Measurements from ENCODE around the gene ATP11A.

The ATP11A gene

GRCh38 chr13:112832811-112833210 is 143.0 kb downstream of the ATP11A start:
- H3K27ac ChIP-seq (ENCODE audit: low read depth, low read length) = no peak overlapping the region
- no peaks in the 10 kb centered on the region for H3K9me3 ChIP-seq (ENCODE audit: control insufficient read depth, insufficient read depth, low read length)
- no peaks in the 10 kb centered on the region for H3K4me1 ChIP-seq (ENCODE audit: control insufficient read depth, insufficient read depth, low read length)
- no peak overlapping the region for H3K4me3 ChIP-seq (ENCODE audit: low read depth, low read length)
- no peaks in the 10 kb centered on the region for H3K27me3 ChIP-seq (ENCODE audit: control insufficient read depth, insufficient read depth, low read length)
- H3K36me3 ChIP-seq (ENCODE audit: control insufficient read depth, insufficient read depth, low read length) = peaks cover 88% of the 10 kb centered on the region
- H3K9ac ChIP-seq (ENCODE audit: low read depth, low read length) = no peak overlapping the region

- H3K9me3 ChIP-seq (ENCODE audit: control insufficient read depth, insufficient read depth, low read length) = no peaks in the 10 kb centered on the region
These were observed 143.9 kb downstream of the ATP11A start for GRCh38 chr13:112833551-112834257.

GRCh38 chr13:112835344-112835743 is 145.5 kb downstream of the ATP11A start:
- no peaks in the 10 kb centered on the region for H3K4me1 ChIP-seq (ENCODE audit: control insufficient read depth, insufficient read depth, low read length)
- no peak overlapping the region for H3K27ac ChIP-seq (ENCODE audit: low read depth, low read length)
- H3K27me3 ChIP-seq (ENCODE audit: control insufficient read depth, insufficient read depth, low read length) = no peaks in the 10 kb centered on the region
- H3K9me3 ChIP-seq (ENCODE audit: control insufficient read depth, insufficient read depth, low read length) = no peaks in the 10 kb centered on the region
- H3K36me3 ChIP-seq (ENCODE audit: control insufficient read depth, insufficient read depth, low read length) = peaks cover 93% of the 10 kb centered on the region
- no peak overlapping the region for H3K9ac ChIP-seq (ENCODE audit: low read depth, low read length)
- no peak overlapping the region for H3K4me3 ChIP-seq (ENCODE audit: low read depth, low read length)

More at GRCh38 chr13:112833551-112834257, 143.9 kb downstream of the ATP11A start:
- Histone ChIP-seq H3K27me3 (ENCODE audit: control insufficient read depth, insufficient read depth, low read length) (no peaks in the 10 kb centered on the region), H3K4me1 (ENCODE audit: control insufficient read depth, insufficient read depth, low read length) (no peaks in the 10 kb centered on the region), H3K36me3 (ENCODE audit: control insufficient read depth, insufficient read depth, low read length) (peaks cover 93% of the 10 kb centered on the region), H3K9ac (ENCODE audit: low read depth, low read length) (no peak overlapping the region), H3K4me3 (ENCODE audit: low read depth, low read length) (no peak overlapping the region), H3K27ac (ENCODE audit: low read depth, low read length) (no peak overlapping the region)

GRCh38 chr13:112835796-112836195 is 146.0 kb downstream of the ATP11A start:
- peaks cover 89% of the 10 kb centered on the region for H3K36me3 ChIP-seq (ENCODE audit: control insufficient read depth, insufficient read depth, low read length)

GRCh38 chr13:112836940-112837339 is 147.1 kb downstream of the ATP11A start:
- H3K4me3 ChIP-seq (ENCODE audit: low read depth, low read length) = no peak overlapping the region
- no peaks in the 10 kb centered on the region for H3K9me3 ChIP-seq (ENCODE audit: control insufficient read depth, insufficient read depth, low read length)
- no peaks in the 10 kb centered on the region for H3K4me1 ChIP-seq (ENCODE audit: control insufficient read depth, insufficient read depth, low read length)
- no peak overlapping the region for H3K9ac ChIP-seq (ENCODE audit: low read depth, low read length)
- H3K36me3 ChIP-seq (ENCODE audit: control insufficient read depth, insufficient read depth, low read length) = peaks cover 83% of the 10 kb centered on the region
- H3K27ac ChIP-seq (ENCODE audit: low read depth, low read length) = no peak overlapping the region
- H3K27me3 ChIP-seq (ENCODE audit: control insufficient read depth, insufficient read depth, low read length) = no peaks in the 10 kb centered on the region

More at GRCh38 chr13:112835796-112836195, 146.0 kb downstream of the ATP11A start:
- H3K27ac ChIP-seq (ENCODE audit: low read depth, low read length) = no peak overlapping the region
- H3K4me3 ChIP-seq (ENCODE audit: low read depth, low read length) = no peak overlapping the region
- no peaks in the 10 kb centered on the region for H3K9me3 ChIP-seq (ENCODE audit: control insufficient read depth, insufficient read depth, low read length)
- H3K9ac ChIP-seq (ENCODE audit: low read depth, low read length) = no peak overlapping the region
- no peaks in the 10 kb centered on the region for H3K4me1 ChIP-seq (ENCODE audit: control insufficient read depth, insufficient read depth, low read length)
- no peaks in the 10 kb centered on the region for H3K27me3 ChIP-seq (ENCODE audit: control insufficient read depth, insufficient read depth, low read length)

- Histone ChIP-seq H3K36me3 (ENCODE audit: control insufficient read depth, insufficient read depth, low read length) (peaks cover 83% of the 10 kb centered on the region), H3K4me1 (ENCODE audit: control insufficient read depth, insufficient read depth, low read length) (no peaks in the 10 kb centered on the region), H3K9me3 (ENCODE audit: control insufficient read depth, insufficient read depth, low read length) (no peaks in the 10 kb centered on the region), H3K27me3 (ENCODE audit: control insufficient read depth, insufficient read depth, low read length) (no peaks in the 10 kb centered on the region), H3K4me3 (ENCODE audit: low read depth, low read length) (no peak overlapping the region), H3K27ac (ENCODE audit: low read depth, low read length) (no peak overlapping the region), H3K9ac (ENCODE audit: low read depth, low read length) (no peak overlapping the region)
These were observed 147.7 kb downstream of the ATP11A start for GRCh38 chr13:112837371-112838037.

- Histone ChIP-seq H3K9me3 (ENCODE audit: control insufficient read depth, insufficient read depth, low read length) (no peaks in the 10 kb centered on the region), H3K36me3 (ENCODE audit: control insufficient read depth, insufficient read depth, low read length) (peaks cover 82% of the 10 kb centered on the region), H3K4me3 (ENCODE audit: low read depth, low read length) (no peak overlapping the region), H3K27ac (ENCODE audit: low read depth, low read length) (no peak overlapping the region), H3K27me3 (ENCODE audit: control insufficient read depth, insufficient read depth, low read length) (no peaks in the 10 kb centered on the region), H3K4me1 (ENCODE audit: control insufficient read depth, insufficient read depth, low read length) (no peaks in the 10 kb centered on the region), H3K9ac (ENCODE audit: low read depth, low read length) (no peak overlapping the region)
These were observed 148.4 kb downstream of the ATP11A start for GRCh38 chr13:112838038-112838841.

- peaks cover 82% of the 10 kb centered on the region for H3K36me3 ChIP-seq (ENCODE audit: control insufficient read depth, insufficient read depth, low read length)
- no peak overlapping the region for H3K27ac ChIP-seq (ENCODE audit: low read depth, low read length)
- no peaks in the 10 kb centered on the region for H3K4me1 ChIP-seq (ENCODE audit: control insufficient read depth, insufficient read depth, low read length)
- H3K9me3 ChIP-seq (ENCODE audit: control insufficient read depth, insufficient read depth, low read length) = no peaks in the 10 kb centered on the region
- H3K4me3 ChIP-seq (ENCODE audit: low read depth, low read length) = no peak overlapping the region
- no peak overlapping the region for H3K9ac ChIP-seq (ENCODE audit: low read depth, low read length)
- no peaks in the 10 kb centered on the region for H3K27me3 ChIP-seq (ENCODE audit: control insufficient read depth, insufficient read depth, low read length)
These were observed 148.9 kb downstream of the ATP11A start for GRCh38 chr13:112838842-112839117.

- Histone ChIP-seq H3K4me1 (ENCODE audit: control insufficient read depth, insufficient read depth, low read length) (no peaks in the 10 kb centered on the region), H3K9me3 (ENCODE audit: control insufficient read depth, insufficient read depth, low read length) (no peaks in the 10 kb centered on the region), H3K4me3 (ENCODE audit: low read depth, low read length) (no peak overlapping the region), H3K9ac (ENCODE audit: low read depth, low read length) (no peak overlapping the region), H3K36me3 (ENCODE audit: control insufficient read depth, insufficient read depth, low read length) (peaks cover 82% of the 10 kb centered on the region), H3K27ac (ENCODE audit: low read depth, low read length) (no peak overlapping the region), H3K27me3 (ENCODE audit: control insufficient read depth, insufficient read depth, low read length) (no peaks in the 10 kb centered on the region)
These were observed 149.7 kb downstream of the ATP11A start for GRCh38 chr13:112839356-112840105.

- Histone ChIP-seq H3K9ac (ENCODE audit: low read depth, low read length) (no peak overlapping the region), H3K27ac (ENCODE audit: low read depth, low read length) (no peak overlapping the region), H3K4me1 (ENCODE audit: control insufficient read depth, insufficient read depth, low read length) (no peaks in the 10 kb centered on the region), H3K27me3 (ENCODE audit: control insufficient read depth, insufficient read depth, low read length) (no peaks in the 10 kb centered on the region), H3K36me3 (ENCODE audit: control insufficient read depth, insufficient read depth, low read length) (peaks cover 70% of the 10 kb centered on the region), H3K9me3 (ENCODE audit: control insufficient read depth, insufficient read depth, low read length) (no peaks in the 10 kb centered on the region), H3K4me3 (ENCODE audit: low read depth, low read length) (no peak overlapping the region)
These were observed 150.8 kb downstream of the ATP11A start for GRCh38 chr13:112840472-112841302.
